ENCODE results near the gene TRMT61A. TPM values are rescaled to one million over a fixed set of nuclear protein-coding genes. Genes with fewer than 3 reads are reported as not detected.

Gene TRMT61A
- total and polyA plus RNA-seq, 10 of the 15 experiments (the other 5 are each of a cell fraction or from before 2014, with no cell fraction given): 0.11 to 21.9 (median 11.4) TPM

DNA sequence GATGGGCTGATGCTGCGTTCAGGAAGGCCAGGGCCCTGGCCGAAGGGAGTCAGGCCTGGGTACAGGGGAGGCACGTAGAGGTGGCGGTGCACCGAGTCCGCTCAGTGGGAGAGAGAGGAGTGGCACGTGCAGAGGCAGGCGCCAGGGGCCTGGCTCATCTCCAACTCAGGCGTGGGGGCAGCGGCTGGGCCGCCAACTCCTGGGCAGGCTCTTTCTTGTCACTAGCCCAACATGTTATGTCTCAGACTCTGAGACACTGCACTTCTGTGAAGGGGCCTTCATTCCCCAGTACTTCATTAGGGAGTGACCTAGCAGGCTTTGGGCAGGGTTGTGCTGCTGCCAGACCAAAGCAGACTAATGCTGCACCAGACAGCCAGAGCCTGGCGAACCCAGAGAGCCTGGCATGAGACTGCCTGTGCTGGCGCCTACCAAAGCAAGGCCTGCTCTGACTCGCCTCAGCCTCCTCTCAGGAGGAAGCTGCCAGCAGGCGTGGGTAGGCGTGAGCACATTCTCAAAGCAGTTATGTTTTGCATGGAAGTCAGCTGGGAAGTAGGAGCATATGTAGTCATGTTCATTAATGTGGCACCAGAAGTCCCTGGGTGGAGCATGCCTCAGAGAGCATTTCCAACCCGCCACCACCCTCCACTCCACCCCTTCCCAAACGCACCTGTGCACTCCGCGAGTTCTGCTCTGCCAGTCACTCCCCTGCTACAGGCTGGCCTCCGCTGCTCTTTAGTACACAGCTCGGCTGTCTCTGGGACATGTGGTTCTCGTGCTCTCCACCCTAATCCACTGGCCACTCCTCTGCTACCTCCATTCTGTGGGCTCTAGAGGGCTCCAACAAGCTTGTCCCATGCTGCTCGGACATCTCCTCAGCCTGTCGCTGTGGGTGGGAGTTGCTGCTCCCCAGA, 16.0 kb upstream of the TRMT61A start:
- TF ChIP-seq, protein P1, sequence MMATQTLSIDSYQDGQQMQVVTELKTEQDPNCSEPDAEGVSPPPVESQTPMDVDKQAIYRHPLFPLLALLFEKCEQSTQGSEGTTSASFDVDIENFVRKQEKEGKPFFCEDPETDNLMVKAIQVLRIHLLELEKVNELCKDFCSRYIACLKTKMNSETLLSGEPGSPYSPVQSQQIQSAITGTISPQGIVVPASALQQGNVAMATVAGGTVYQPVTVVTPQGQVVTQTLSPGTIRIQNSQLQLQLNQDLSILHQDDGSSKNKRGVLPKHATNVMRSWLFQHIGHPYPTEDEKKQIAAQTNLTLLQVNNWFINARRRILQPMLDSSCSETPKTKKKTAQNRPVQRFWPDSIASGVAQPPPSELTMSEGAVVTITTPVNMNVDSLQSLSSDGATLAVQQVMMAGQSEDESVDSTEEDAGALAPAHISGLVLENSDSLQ (IDR thresholded peaks at IDR 0.05): no peak
- TF ChIP-seq PAX8 (IDR thresholded peaks at IDR 0.05) (no peak), BRCA1 (IDR thresholded peaks at IDR 0.05; ENCODE audit: low read depth, low read length) (no peak), GABPA (IDR thresholded peaks at IDR 0.05; ENCODE audit: low read depth) (no peak), YBX1 (IDR thresholded peaks at IDR 0.05) (no peak), NKRF (conservative IDR thresholded peaks at IDR 0.05) (no peak), PML (IDR thresholded peaks at IDR 0.05; ENCODE audit: low read length) (no peak), HCFC1 (IDR thresholded peaks at IDR 0.05; ENCODE audit: low read length) (no peak), ZBED1 (IDR thresholded peaks at IDR 0.05; ENCODE audit: borderline replicate concordance) (no peak), CHD2 (IDR thresholded peaks at IDR 0.05; ENCODE audit: borderline replicate concordance, low read depth, low read length) (no peak), HDAC6 (IDR thresholded peaks at IDR 0.05; ENCODE audit: unreplicated experiment) (no peak), CREB1 (IDR thresholded peaks at IDR 0.05; ENCODE audit: low read depth) (no peak), E2F4 (IDR thresholded peaks at IDR 0.05; ENCODE audit: low read depth, low read length) (no peak), SIN3A (IDR thresholded peaks at IDR 0.05; ENCODE audit: low read depth, low read length) (no peak), ZNF384 (IDR thresholded peaks at IDR 0.05; ENCODE audit: borderline replicate concordance, low read depth, low read length) (no peak), SP1 (IDR thresholded peaks at IDR 0.05; ENCODE audit: low read depth, low read length) (no peak), FOS (IDR thresholded peaks at IDR 0.05; ENCODE audit: borderline replicate concordance, extremely low read depth, insufficient read length) (no peak), MTA3 (IDR thresholded peaks at IDR 0.05; ENCODE audit: borderline replicate concordance, low read length) (no peak)
- Histone ChIP-seq H3K4me3 (no peak overlapping the region), H3K4me1 (ENCODE audit: control insufficient read depth, insufficient read depth, low read length) (no peaks in the 10 kb centered on the region), H3K27ac (ENCODE audit: control insufficient read depth, insufficient read depth) (no peak overlapping the region), H3K27me3 (replicated peaks in 1 of 2; ENCODE audit: control insufficient read depth in 2 of 2, insufficient read depth in 2 of 2, low read length in 1 of 2) (no peaks in the 10 kb centered on the region), H3K9me3 (replicated peaks; ENCODE audit: control insufficient read depth, insufficient read depth, low read length) (no peaks in the 10 kb centered on the region), H2AFZ (ENCODE audit: control insufficient read depth, low read depth, low read length) (no peak overlapping the region), H4K20me1 (ENCODE audit: control insufficient read depth, insufficient read depth) (no peaks in the 10 kb centered on the region), H3K9ac (ENCODE audit: control insufficient read depth, insufficient read depth, low read length) (no peak overlapping the region), H3K4me2 (ENCODE audit: control insufficient read depth, insufficient read depth) (no peak overlapping the region), H3K36me3 (ENCODE audit: control insufficient read depth in 2 of 2, insufficient read depth in 2 of 2, low read length in 1 of 2) (peaks cover 0 to 5% of the 10 kb centered on the region in 2 experiments; a peak in 1 of 4 replicates), H3K79me2 (ENCODE audit: control insufficient read depth, insufficient read depth, low read length) (no peaks in the 10 kb centered on the region)
- ATAC-seq: peak; percentile 14; the same call in 2 of the 3 replicates
- no peak for FAIRE-seq
- WGBS (ENCODE audit: insufficient coverage, insufficient replicate concordance, low lambda C conversion rate, missing lambda C conversion rate): 85% methylated on average over 25 of the region's 25 CpGs
- in situ Hi-C loops (cut with MboI): no loop called here
- ChIA-PET POLR2A (no interaction called here), SMC1A (ENCODE audit: uncharacterized antibody, unreplicated experiment) (no interaction called here), RAD21 (ENCODE audit: unreplicated experiment) (no interaction called here), CTCF (no interaction called here)
- no peak for DNase-seq (ENCODE audit: low read depth, low spot score)
- intact Hi-C loops (cut with micrococcal nuclease; ENCODE audit: unreplicated experiment): no loop called here
- BruUV-seq (replicated peaks): no TSS peak
